ENCODE measurements around the gene MYO7B. TPM values are rescaled to one million over a fixed set of nuclear protein-coding genes. Genes with fewer than 3 reads are reported as not detected.

MYO7B gene
- polyA plus RNA-seq, 4 donors, result 85.6 to 617 (median 462) TPM

GRCh38 chr2:127574656-127575055 is 39.2 kb downstream of the MYO7B start:
- Histone ChIP-seq H3K27ac (ENCODE audit: low read depth in 1 of 3, low read length in 2 of 3) (no peak overlapping the region), H3K4me3 (ENCODE audit: low read depth in 1 of 3, low read length in 3 of 3) (no peak overlapping the region), H3K9me3 (ENCODE audit: control insufficient read depth in 2 of 2, insufficient read depth in 1 of 2, low read depth in 1 of 2, low read length in 1 of 2) (no peaks in the 10 kb centered on the region), H3K4me1 (ENCODE audit: control insufficient read depth in 3 of 3, insufficient read depth in 2 of 3, low read depth in 1 of 3, low read length in 2 of 3) (no peaks in the 10 kb centered on the region), H3K27me3 (ENCODE audit: control insufficient read depth in 3 of 3, insufficient read depth in 3 of 3, low read length in 3 of 3) (no peaks in the 10 kb centered on the region), H3K36me3 (ENCODE audit: control insufficient read depth in 3 of 3, insufficient read depth in 2 of 3, low read depth in 1 of 3, low read length in 3 of 3) (peaks cover 0 to 79% (median 17%) of the 10 kb centered on the region in 3 donors)
- DNase-seq (no peak), FAIRE-seq (no peak)
- WGBS, 3 donors, result 90 to 96% (median 90%) methylated on average over 3 of the region's 3 CpGs

DNA sequence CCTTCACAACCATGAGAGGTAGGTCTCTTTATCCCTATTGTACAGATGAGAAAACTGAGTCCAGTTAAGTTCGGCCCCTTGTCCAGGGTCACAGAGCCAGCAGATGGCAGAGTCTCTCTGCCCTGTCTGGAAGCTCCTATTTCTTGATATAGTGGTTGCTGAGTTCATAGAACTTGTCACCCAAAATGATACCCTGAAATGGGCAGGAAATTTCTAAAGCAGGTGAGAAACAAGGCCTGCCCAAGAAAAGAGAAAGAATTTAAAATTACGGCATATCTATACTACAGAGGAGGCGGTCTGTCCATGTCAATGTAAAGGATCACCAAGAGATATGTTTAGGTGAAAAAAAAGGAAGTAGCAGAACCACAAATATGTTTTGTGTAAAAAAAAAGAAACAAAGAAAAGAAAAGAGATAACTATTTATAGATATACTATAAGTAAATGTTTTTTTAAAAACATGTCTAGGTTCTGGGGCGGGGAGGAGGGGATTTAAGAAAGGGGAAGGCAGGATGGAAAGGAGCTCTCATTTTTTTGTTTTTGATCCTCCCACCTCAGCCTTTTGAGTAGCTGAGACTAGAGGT is 39.8 kb downstream of the MYO7B start:
- H3K36me3 ChIP-seq (ENCODE audit: control insufficient read depth in 3 of 3, insufficient read depth in 2 of 3, low read depth in 1 of 3, low read length in 3 of 3), result peaks cover 0 to 79% (median 17%) of the 10 kb centered on the region in 3 donors
- H3K9me3 ChIP-seq (ENCODE audit: control insufficient read depth in 2 of 2, insufficient read depth in 1 of 2, low read depth in 1 of 2, low read length in 1 of 2), result no peaks in the 10 kb centered on the region
- WGBS, 3 donors, result 84 to 96% (median 92%) methylated on average over 4 of the region's 4 CpGs
- H3K27me3 ChIP-seq (ENCODE audit: control insufficient read depth in 3 of 3, insufficient read depth in 3 of 3, low read length in 3 of 3), result no peaks in the 10 kb centered on the region
- DNase-seq (no peak), FAIRE-seq (no peak)
- H3K4me1 ChIP-seq (ENCODE audit: control insufficient read depth in 3 of 3, insufficient read depth in 2 of 3, low read depth in 1 of 3, low read length in 2 of 3), result no peaks in the 10 kb centered on the region
- no peak overlapping the region for H3K4me3 ChIP-seq (ENCODE audit: low read depth in 1 of 3, low read length in 3 of 3)
- H3K27ac ChIP-seq (ENCODE audit: low read depth in 1 of 3, low read length in 2 of 3), result no peak overlapping the region

DNA sequence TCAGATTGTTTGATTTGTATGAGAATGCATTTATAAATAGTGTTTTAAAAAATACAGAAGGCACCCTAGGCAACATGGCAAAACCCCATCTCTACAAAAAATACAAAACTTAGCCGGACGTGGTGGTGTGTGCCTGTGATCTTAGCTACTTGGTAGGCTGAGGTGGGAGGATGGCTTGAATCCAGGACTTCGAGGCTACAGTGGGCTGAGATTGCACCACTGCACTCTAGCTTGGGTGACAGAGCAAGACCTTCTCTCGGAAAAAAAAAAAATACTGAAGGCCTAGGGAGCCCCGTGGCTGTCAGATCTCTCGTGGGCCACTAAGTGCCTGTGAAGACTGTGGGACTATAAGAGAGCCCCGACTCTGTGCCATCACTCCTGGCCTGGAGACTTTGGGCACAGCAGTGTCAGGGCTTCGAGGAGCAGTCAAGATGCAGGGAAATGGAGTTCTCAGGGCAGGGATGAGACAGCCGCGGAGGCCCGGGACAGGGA is 40.5 kb downstream of the MYO7B start:
- H3K9me3 ChIP-seq (ENCODE audit: control insufficient read depth in 2 of 2, insufficient read depth in 1 of 2, low read depth in 1 of 2, low read length in 1 of 2), result no peaks in the 10 kb centered on the region
- H3K27ac ChIP-seq (ENCODE audit: low read depth in 1 of 3, low read length in 2 of 3), result no peak overlapping the region
- DNase-seq (no peak), FAIRE-seq (no peak)
- H3K36me3 ChIP-seq (ENCODE audit: control insufficient read depth in 3 of 3, insufficient read depth in 2 of 3, low read depth in 1 of 3, low read length in 3 of 3), result peaks cover 4 to 81% (median 18%) of the 10 kb centered on the region in 3 donors
- H3K4me1 ChIP-seq (ENCODE audit: control insufficient read depth in 3 of 3, insufficient read depth in 2 of 3, low read depth in 1 of 3, low read length in 2 of 3), result no peaks in the 10 kb centered on the region
- no peak overlapping the region for H3K4me3 ChIP-seq (ENCODE audit: low read depth in 1 of 3, low read length in 3 of 3)
- H3K27me3 ChIP-seq (ENCODE audit: control insufficient read depth in 3 of 3, insufficient read depth in 3 of 3, low read length in 3 of 3), result no peaks in the 10 kb centered on the region
- 74 to 86% (median 83%) methylated on average over 11 of the region's 11 CpGs for WGBS, 3 donors

DNA sequence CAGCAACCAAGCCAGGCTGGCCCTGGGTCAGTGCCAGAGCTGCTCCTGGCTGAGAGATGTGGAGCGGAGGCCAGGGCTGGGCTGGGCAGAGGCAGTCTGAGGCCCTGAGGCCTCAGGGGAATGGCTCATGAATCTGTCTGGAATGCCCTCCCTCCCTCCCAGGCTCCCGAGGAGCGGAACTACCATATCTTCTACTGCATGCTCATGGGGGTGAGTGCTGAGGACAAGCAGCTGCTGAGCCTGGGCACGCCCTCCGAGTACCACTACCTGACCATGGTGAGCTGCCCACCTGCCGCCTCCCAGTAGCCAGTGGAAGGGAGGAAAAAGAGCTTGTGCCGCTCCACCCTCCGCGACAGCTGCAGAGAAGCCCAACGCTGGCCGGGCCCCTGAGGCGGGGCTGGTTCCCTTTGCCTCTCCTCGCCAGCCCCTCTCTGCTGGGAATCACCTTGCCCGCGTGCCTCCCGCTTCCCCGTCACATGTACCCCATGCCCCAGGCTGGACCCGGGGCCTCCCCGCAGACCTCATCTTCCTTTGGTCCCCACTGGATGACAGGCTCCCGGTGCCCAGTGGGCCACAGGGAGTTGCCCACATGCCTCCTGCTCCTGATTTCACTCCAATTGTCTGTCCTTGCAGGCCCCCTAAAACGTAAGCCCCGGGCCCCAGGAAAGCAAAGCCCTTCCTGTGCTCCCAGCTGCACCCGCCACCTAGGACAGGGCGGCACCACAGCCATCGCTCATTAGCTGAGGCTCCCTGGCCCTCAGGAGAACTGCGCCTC is 41.1 kb downstream of the MYO7B start:
- H3K27ac ChIP-seq (ENCODE audit: low read depth in 1 of 3, low read length in 2 of 3), result no peak overlapping the region
- peaks cover 4 to 84% (median 19%) of the 10 kb centered on the region in 3 donors for H3K36me3 ChIP-seq (ENCODE audit: control insufficient read depth in 3 of 3, insufficient read depth in 2 of 3, low read depth in 1 of 3, low read length in 3 of 3)
- 87 to 94% (median 93%) methylated on average over 17 to 26 of the region's 26 CpGs for WGBS, 3 donors
- H3K9me3 ChIP-seq (ENCODE audit: control insufficient read depth in 2 of 2, insufficient read depth in 1 of 2, low read depth in 1 of 2, low read length in 1 of 2), result no peaks in the 10 kb centered on the region
- H3K4me1 ChIP-seq (ENCODE audit: control insufficient read depth in 3 of 3, insufficient read depth in 2 of 3, low read depth in 1 of 3, low read length in 2 of 3), result no peaks in the 10 kb centered on the region
- no peaks in the 10 kb centered on the region for H3K27me3 ChIP-seq (ENCODE audit: control insufficient read depth in 3 of 3, insufficient read depth in 3 of 3, low read length in 3 of 3)
- FAIRE-seq, result no peak
- H3K4me3 ChIP-seq (ENCODE audit: low read depth in 1 of 3, low read length in 3 of 3), result no peak overlapping the region
- DNase-seq, result no peak

- H3K9me3 ChIP-seq (ENCODE audit: control insufficient read depth in 2 of 2, insufficient read depth in 1 of 2, low read depth in 1 of 2, low read length in 1 of 2), result no peaks in the 10 kb centered on the region
- no peak for DNase-seq
- no peaks in the 10 kb centered on the region for H3K27me3 ChIP-seq (ENCODE audit: control insufficient read depth in 3 of 3, insufficient read depth in 3 of 3, low read length in 3 of 3)
- H3K36me3 ChIP-seq (ENCODE audit: control insufficient read depth in 3 of 3, insufficient read depth in 2 of 3, low read depth in 1 of 3, low read length in 3 of 3), result peaks cover 4 to 86% (median 19%) of the 10 kb centered on the region in 3 donors
- no peak overlapping the region for H3K27ac ChIP-seq (ENCODE audit: low read depth in 1 of 3, low read length in 2 of 3)
- no peak for FAIRE-seq
- WGBS, 3 donors, result 89 to 96% (median 90%) methylated on average over 2 of the region's 2 CpGs
- no peak overlapping the region for H3K4me3 ChIP-seq (ENCODE audit: low read depth in 1 of 3, low read length in 3 of 3)
- no peaks in the 10 kb centered on the region for H3K4me1 ChIP-seq (ENCODE audit: control insufficient read depth in 3 of 3, insufficient read depth in 2 of 3, low read depth in 1 of 3, low read length in 2 of 3)
Observed at GRCh38 chr2:127577208-127577475, 41.7 kb downstream of the MYO7B start.

- DNase-seq, result no peak
- no peak for FAIRE-seq
- H3K4me1 ChIP-seq (ENCODE audit: control insufficient read depth in 3 of 3, insufficient read depth in 2 of 3, low read depth in 1 of 3, low read length in 2 of 3), result no peaks in the 10 kb centered on the region
- peaks cover 4 to 89% (median 21%) of the 10 kb centered on the region in 3 donors for H3K36me3 ChIP-seq (ENCODE audit: control insufficient read depth in 3 of 3, insufficient read depth in 2 of 3, low read depth in 1 of 3, low read length in 3 of 3)
- H3K4me3 ChIP-seq (ENCODE audit: low read depth in 1 of 3, low read length in 3 of 3), result no peak overlapping the region
- 88 to 93% (median 88%) methylated on average over 12 of the region's 12 CpGs for WGBS, 3 donors
- no peaks in the 10 kb centered on the region for H3K27me3 ChIP-seq (ENCODE audit: control insufficient read depth in 3 of 3, insufficient read depth in 3 of 3, low read length in 3 of 3)
- no peaks in the 10 kb centered on the region for H3K9me3 ChIP-seq (ENCODE audit: control insufficient read depth in 2 of 2, insufficient read depth in 1 of 2, low read depth in 1 of 2, low read length in 1 of 2)
- no peak overlapping the region for H3K27ac ChIP-seq (ENCODE audit: low read depth in 1 of 3, low read length in 2 of 3)
Observed at GRCh38 chr2:127577503-127577902, 42.0 kb downstream of the MYO7B start.

- H3K27ac ChIP-seq (ENCODE audit: low read depth in 1 of 3, low read length in 2 of 3), result no peak overlapping the region
- no peak overlapping the region for H3K4me3 ChIP-seq (ENCODE audit: low read depth in 1 of 3, low read length in 3 of 3)
- WGBS, 3 donors, result 79 to 95% (median 85%) methylated on average over 11 of the region's 11 CpGs
- DNase-seq (no peak), FAIRE-seq (no peak)
- peaks cover 4 to 91% (median 21%) of the 10 kb centered on the region in 3 donors for H3K36me3 ChIP-seq (ENCODE audit: control insufficient read depth in 3 of 3, insufficient read depth in 2 of 3, low read depth in 1 of 3, low read length in 3 of 3)
- H3K9me3 ChIP-seq (ENCODE audit: control insufficient read depth in 2 of 2, insufficient read depth in 1 of 2, low read depth in 1 of 2, low read length in 1 of 2), result no peaks in the 10 kb centered on the region
- H3K4me1 ChIP-seq (ENCODE audit: control insufficient read depth in 3 of 3, insufficient read depth in 2 of 3, low read depth in 1 of 3, low read length in 2 of 3), result no peaks in the 10 kb centered on the region
- no peaks in the 10 kb centered on the region for H3K27me3 ChIP-seq (ENCODE audit: control insufficient read depth in 3 of 3, insufficient read depth in 3 of 3, low read length in 3 of 3)
Observed at GRCh38 chr2:127577973-127578372, 42.5 kb downstream of the MYO7B start.

- H3K9me3 ChIP-seq (ENCODE audit: control insufficient read depth in 2 of 2, insufficient read depth in 1 of 2, low read depth in 1 of 2, low read length in 1 of 2), result no peaks in the 10 kb centered on the region
- 61 to 69% (median 69%) methylated on average over 6 of the region's 6 CpGs for WGBS, 3 donors
- DNase-seq (no peak), FAIRE-seq (no peak)
- no peak overlapping the region for H3K27ac ChIP-seq (ENCODE audit: low read depth in 1 of 3, low read length in 2 of 3)
- peaks cover 4 to 93% (median 21%) of the 10 kb centered on the region in 3 donors for H3K36me3 ChIP-seq (ENCODE audit: control insufficient read depth in 3 of 3, insufficient read depth in 2 of 3, low read depth in 1 of 3, low read length in 3 of 3)
- H3K27me3 ChIP-seq (ENCODE audit: control insufficient read depth in 3 of 3, insufficient read depth in 3 of 3, low read length in 3 of 3), result no peaks in the 10 kb centered on the region
- no peaks in the 10 kb centered on the region for H3K4me1 ChIP-seq (ENCODE audit: control insufficient read depth in 3 of 3, insufficient read depth in 2 of 3, low read depth in 1 of 3, low read length in 2 of 3)
- H3K4me3 ChIP-seq (ENCODE audit: low read depth in 1 of 3, low read length in 3 of 3), result no peak overlapping the region
Observed at GRCh38 chr2:127578411-127578810, 42.9 kb downstream of the MYO7B start.

Data from small intestine (tissue), 7 donors.